GM18499 (cell line): ENCODE data around the gene OOEP.
"Not testable (repeated sequence)": the region's sequence is repeated elsewhere in the genome, so short reads cannot be mapped to it uniquely, and the experiment has no call there.

Experiments
- ATAC-seq: cut with Tn5 transposase; IDR thresholded peaks from one replicate; pipeline ENCODE4 v1.9.1; 2021; ENCODE audit warnings: moderate number of reproducible peaks; ENCODE audit not compliant: insufficient read depth, unreplicated experiment

The OOEP gene

GRCh38 chr6:73369563-73369962 is at the start of gene OOEP:
Gene OOEP (minus strand): TSS chr6:73369897. CDS start chr6:73369792, 105 bp downstream.
- no peak for ATAC-seq

- ATAC-seq: no peak
These were observed 48.5 kb upstream of the OOEP start for GRCh38 chr6:73418081-73418741.

- no peak for ATAC-seq
These were observed 43.4 kb upstream of the OOEP start for GRCh38 chr6:73413102-73413501.

GRCh38 chr6:73409395-73409794 is 39.7 kb upstream of the OOEP start:
- no peak for ATAC-seq

- no peak for ATAC-seq
These were observed 31.0 kb upstream of the OOEP start for GRCh38 chr6:73400656-73401055.

- no peak for ATAC-seq
These were observed 26.2 kb upstream of the OOEP start for GRCh38 chr6:73395875-73396274.

- peak; percentile 70 for ATAC-seq
These were observed 25.1 kb upstream of the OOEP start, which contains the start of gene DDX43 for GRCh38 chr6:73394577-73395354. Gene DDX43 (plus strand): TSS chr6:73394828. CDS start chr6:73394906, 78 bp downstream.

- no peak for ATAC-seq
These were observed 23.6 kb upstream of the OOEP start for GRCh38 chr6:73393278-73393677.

- ATAC-seq: not testable (repeated sequence)
These were observed 22.5 kb upstream of the OOEP start for GRCh38 chr6:73392188-73392587.

GRCh38 chr6:73391675-73392074 is 22.0 kb upstream of the OOEP start:
- ATAC-seq: no peak

- no peak for ATAC-seq
These were observed 20.2 kb upstream of the OOEP start for GRCh38 chr6:73389854-73390253.

GRCh38 chr6:73388800-73389512 is 19.3 kb upstream of the OOEP start:
- ATAC-seq: no peak

- ATAC-seq: no peak
These were observed 18.7 kb upstream of the OOEP start for GRCh38 chr6:73388433-73388799.

- ATAC-seq: no peak
These were observed 12.9 kb upstream of the OOEP start for GRCh38 chr6:73382462-73383113.

- ATAC-seq: not testable (repeated sequence)
These were observed 11.8 kb upstream of the OOEP start for GRCh38 chr6:73381531-73381930.

- no peak for ATAC-seq
These were observed 7.5 kb upstream of the OOEP start for GRCh38 chr6:73377225-73377624.

- ATAC-seq: no peak
These were observed 5.5 kb upstream of the OOEP start for GRCh38 chr6:73375216-73375615.

GRCh38 chr6:73372516-73372915 is 2.8 kb upstream of the OOEP start:
- ATAC-seq: no peak

GRCh38 chr6:73371984-73372383 is 2.3 kb upstream of the OOEP start:
- no peak for ATAC-seq

GRCh38 chr6:73369157-73369556 is 540 bp downstream of the OOEP start:
- ATAC-seq: no peak

- no peak for ATAC-seq
These were observed 1.0 kb downstream of the OOEP start for GRCh38 chr6:73368675-73369074.
